Gastroesophageal sphincter (tissue), 4 donors: ENCODE results near the gene LINC00305. TPM values are rescaled to one million over a fixed set of nuclear protein-coding genes. Genes with fewer than 3 reads are reported as not detected.

Experiments used
- ATAC-seq: fragments of 150-250 bp; one replicate; pipeline ENCODE4 v1.9.1; 2016; ENCODE audit warnings: mild to moderate bottlenecking, moderate library complexity
- H3K27ac ChIP-seq, 4 donors: fragments of 200-600 bp; sonication (generic) in 3 of 4; 1 replicate in 3 of 4; 2 replicates in 1 of 4; pipeline ENCODE4 v1.5.1; 2016 to 2019
- H3K27me3 ChIP-seq: fragments of 200-600 bp; sonication (generic); one replicate; pipeline ENCODE4 v1.5.1; 2019
- H3K36me3 ChIP-seq, 2 donors: fragments of 200-600 bp; sonication (generic); one replicate each; pipeline ENCODE4 v1.5.1; 2019; ENCODE audit warnings: control low read depth in 1 of 2
- H3K4me1 ChIP-seq, 3 donors: fragments of 200-600 bp; sonication (generic); 1 replicate in 2 of 3; 2 replicates in 1 of 3; pipeline ENCODE4 v1.5.1; 2016 to 2019; ENCODE audit warnings: control low read depth in 2 of 3
- H3K4me3 ChIP-seq, 2 donors: fragments of 200-600 bp; sonication (generic); one replicate each; pipeline ENCODE4 v1.5.1; 2019; ENCODE audit warnings: mild to moderate bottlenecking in 1 of 2, moderate library complexity in 1 of 2
- H3K9me3 ChIP-seq, 3 donors: fragments of 200-600 bp; sonication (generic); one replicate each; pipeline ENCODE4 v1.5.1; 2017 to 2019; ENCODE audit warnings: control low read depth in 2 of 3
- CTCF ChIP-seq, 4 experiments: fragments of 200-600 bp in 2 of 4; fragments of 450-650 bp in 2 of 4; sonication (generic) in 1 of 4; IDR thresholded peaks; one replicate each; pipeline ENCODE4 v1.5.1; 2017 to 2019; ENCODE audit warnings: antibody characterized with exemption in 4 of 4, mild to moderate bottlenecking in 2 of 4, moderate library complexity in 2 of 4
- EP300 ChIP-seq: sonication (generic); formaldehyde crosslinking; IDR thresholded peaks from one replicate; pipeline ENCODE4 v1.6.1; 2017; ENCODE audit warnings: antibody characterized with exemption, mild to moderate bottlenecking
- POLR2A ChIP-seq, 2 donors: fragments of 450-650 bp; IDR thresholded peaks; one replicate each; pipeline ENCODE4 v1.6.1; 2017; ENCODE audit warnings: antibody characterized with exemption in 2 of 2, mild to moderate bottlenecking in 2 of 2, moderate library complexity in 1 of 2
- POLR2AphosphoS5 ChIP-seq: sonication (generic); formaldehyde crosslinking; IDR thresholded peaks from one replicate; pipeline ENCODE4 v1.6.1; 2017; ENCODE audit warnings: antibody characterized with exemption
- WGBS, 2 donors: methylation state at CpG; one replicate each; pipeline ENCODE4 v1.1.5; 2018; ENCODE audit warnings: low coverage in 1 of 2; 5-methylcytosine and 5-hydroxymethylcytosine counted together
- total RNA-seq, 4 donors: library from RNA; depleted of rRNA; stranded (reverse); fragments of >200 nt; gene quantifications; one replicate each; pipeline ENCODE4 v1.1.0, GENCODE V29; 2016

LINC00305 gene
- total RNA-seq, 4 donors from 2014 or later: not detected

GRCh38 chr18:64137914-64138313 is 11.0 kb downstream of the LINC00305 start:
- no peak for ATAC-seq
- no peaks in the 10 kb centered on the region for H3K4me1 ChIP-seq
- no peak overlapping the region for H3K4me3 ChIP-seq
- no peak overlapping the region for H3K27ac ChIP-seq
- no peaks in the 10 kb centered on the region for H3K9me3 ChIP-seq
- H3K36me3 ChIP-seq: no peaks in the 10 kb centered on the region
- no peak for TF ChIP-seq CTCF (IDR thresholded peaks at IDR 0.05)
- TF ChIP-seq POLR2AphosphoS5: no peak
- no peak for TF ChIP-seq POLR2A (IDR thresholded peaks at IDR 0.05)
- TF ChIP-seq EP300: no peak
- WGBS, 2 donors: 38 to 70% methylated on average over 1 of the region's 1 CpG
- peaks cover 10% of the 10 kb centered on the region for H3K27me3 ChIP-seq

GRCh38 chr18:64134044-64134747 is 14.7 kb downstream of the LINC00305 start:
- 78 to 84% methylated on average over 6 of the region's 6 CpGs for WGBS, 2 donors
- ATAC-seq: no peak
- H3K27ac ChIP-seq: no peak overlapping the region
- H3K36me3 ChIP-seq: no peaks in the 10 kb centered on the region
- H3K4me3 ChIP-seq: no peak overlapping the region
- peaks cover 10% of the 10 kb centered on the region for H3K27me3 ChIP-seq
- no peak for TF ChIP-seq EP300
- TF ChIP-seq POLR2AphosphoS5: no peak
- no peak for TF ChIP-seq CTCF (IDR thresholded peaks at IDR 0.05)
- TF ChIP-seq POLR2A (IDR thresholded peaks at IDR 0.05): no peak
- no peaks in the 10 kb centered on the region for H3K9me3 ChIP-seq
- no peaks in the 10 kb centered on the region for H3K4me1 ChIP-seq

GRCh38 chr18:64132871-64133270 is 16.0 kb downstream of the LINC00305 start:
- peaks cover 10% of the 10 kb centered on the region for H3K27me3 ChIP-seq
- H3K9me3 ChIP-seq: no peaks in the 10 kb centered on the region
- ATAC-seq: no peak
- WGBS, 2 donors: 33% methylated on average over 1 of the region's 2 CpGs; no CpG with 5 or more reads in 1 of the 2 donors
- no peaks in the 10 kb centered on the region for H3K4me1 ChIP-seq
- no peaks in the 10 kb centered on the region for H3K36me3 ChIP-seq
- no peak overlapping the region for H3K27ac ChIP-seq
- TF ChIP-seq CTCF (IDR thresholded peaks at IDR 0.05) (no peak), EP300 (no peak), POLR2A (IDR thresholded peaks at IDR 0.05) (no peak), POLR2AphosphoS5 (no peak)
- no peak overlapping the region for H3K4me3 ChIP-seq

GRCh38 chr18:64131314-64131713 is 17.6 kb downstream of the LINC00305 start:
- no peaks in the 10 kb centered on the region for H3K36me3 ChIP-seq
- ATAC-seq: no peak
- H3K9me3 ChIP-seq: no peaks in the 10 kb centered on the region
- H3K27me3 ChIP-seq: no peaks in the 10 kb centered on the region
- TF ChIP-seq POLR2AphosphoS5 (no peak), EP300 (no peak), POLR2A (IDR thresholded peaks at IDR 0.05) (no peak), CTCF (IDR thresholded peaks at IDR 0.05) (no peak)
- no peak overlapping the region for H3K4me3 ChIP-seq
- no peak overlapping the region for H3K27ac ChIP-seq
- no peaks in the 10 kb centered on the region for H3K4me1 ChIP-seq
- WGBS, 2 donors: 79 to 83% methylated on average over 2 of the region's 2 CpGs

GRCh38 chr18:64127172-64127571 is 21.7 kb downstream of the LINC00305 start:
- no peak for ATAC-seq
- Histone ChIP-seq H3K9me3 (no peaks in the 10 kb centered on the region), H3K4me1 (no peaks in the 10 kb centered on the region), H3K36me3 (no peaks in the 10 kb centered on the region), H3K27me3 (no peaks in the 10 kb centered on the region), H3K4me3 (no peak overlapping the region), H3K27ac (no peak overlapping the region)
- TF ChIP-seq EP300 (no peak), POLR2A (IDR thresholded peaks at IDR 0.05) (no peak), POLR2AphosphoS5 (no peak), CTCF (IDR thresholded peaks at IDR 0.05) (no peak)
- WGBS, 2 donors: 83% methylated on average over 2 of the region's 2 CpGs; no CpG with 5 or more reads in 1 of the 2 donors
